Measurements from ENCODE around the gene CASS4.

GRCh38 chr20:56503916-56504315, 91.9 kb downstream of the CASS4 start:
- TF ChIP-seq, protein P1, sequence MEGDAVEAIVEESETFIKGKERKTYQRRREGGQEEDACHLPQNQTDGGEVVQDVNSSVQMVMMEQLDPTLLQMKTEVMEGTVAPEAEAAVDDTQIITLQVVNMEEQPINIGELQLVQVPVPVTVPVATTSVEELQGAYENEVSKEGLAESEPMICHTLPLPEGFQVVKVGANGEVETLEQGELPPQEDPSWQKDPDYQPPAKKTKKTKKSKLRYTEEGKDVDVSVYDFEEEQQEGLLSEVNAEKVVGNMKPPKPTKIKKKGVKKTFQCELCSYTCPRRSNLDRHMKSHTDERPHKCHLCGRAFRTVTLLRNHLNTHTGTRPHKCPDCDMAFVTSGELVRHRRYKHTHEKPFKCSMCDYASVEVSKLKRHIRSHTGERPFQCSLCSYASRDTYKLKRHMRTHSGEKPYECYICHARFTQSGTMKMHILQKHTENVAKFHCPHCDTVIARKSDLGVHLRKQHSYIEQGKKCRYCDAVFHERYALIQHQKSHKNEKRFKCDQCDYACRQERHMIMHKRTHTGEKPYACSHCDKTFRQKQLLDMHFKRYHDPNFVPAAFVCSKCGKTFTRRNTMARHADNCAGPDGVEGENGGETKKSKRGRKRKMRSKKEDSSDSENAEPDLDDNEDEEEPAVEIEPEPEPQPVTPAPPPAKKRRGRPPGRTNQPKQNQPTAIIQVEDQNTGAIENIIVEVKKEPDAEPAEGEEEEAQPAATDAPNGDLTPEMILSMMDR (IDR thresholded peaks at IDR 0.05), result no peak
- TF ChIP-seq ZFX (IDR thresholded peaks at IDR 0.05; ENCODE audit: borderline replicate concordance), result no peak

All from 22Rv1 (cell line).